WTC11 (cell line): ENCODE data around the gene WLS. TPM values are rescaled to one million over a fixed set of nuclear protein-coding genes. Genes with fewer than 3 reads are reported as not detected.

Experiments
- ATAC-seq: fragments of 200-7000 bp; cut with Tn5 transposase; 2 replicates; pipeline ENCODE4 v1.10.0; 2021; ENCODE audit warnings: mild to moderate bottlenecking, moderate library complexity
- CTCF ChIA-PET: fragments of 300-600 bp; sonication (Branson Sonifier 250); formaldehyde crosslinking; loops from one replicate; lab custom pipeline; 2021; ENCODE audit warnings: antibody characterized with exemption; lab: Charles Lee
- POLR2A ChIA-PET: fragments of 350-600 bp; sonication (Branson Sonifier 250); formaldehyde crosslinking; loops from one replicate; lab custom pipeline; 2021; ENCODE audit warnings: antibody characterized with exemption; lab: Charles Lee
- DNase-seq: peaks from one replicate; pipeline ENCODE4 v3.0.0; 2021; ENCODE audit warnings: low spot score
- H3K27ac Mint-ChIP-seq: 2 replicates; pipeline ENCODE4 v1.8.0; 2021; ENCODE audit warnings: mixed read lengths
- H3K27me3 Mint-ChIP-seq: 2 replicates; pipeline ENCODE4 v1.8.0; 2021; ENCODE audit warnings: low read depth, mild to moderate bottlenecking, moderate library complexity, mixed read lengths
- H3K36me3 Mint-ChIP-seq: 2 replicates; pipeline ENCODE4 v1.8.0; 2021; ENCODE audit warnings: mixed read lengths
- H3K4me1 Mint-ChIP-seq: 2 replicates; pipeline ENCODE4 v1.8.0; 2022; ENCODE audit warnings: mixed read lengths
- H3K4me3 Mint-ChIP-seq: 2 replicates; pipeline ENCODE4 v1.8.0; 2021; ENCODE audit warnings: mild to moderate bottlenecking, moderate library complexity, mixed read lengths
- H3K9me3 Mint-ChIP-seq: 2 replicates; pipeline ENCODE4 v1.8.0; 2021; ENCODE audit warnings: mixed read lengths
- CBFB ChIP-seq: sonication (generic); formaldehyde crosslinking; IDR thresholded peaks from 2 replicates; pipeline ENCODE4 v1.8.1; 2022; ENCODE audit warnings: mild to moderate bottlenecking, low read depth, missing genetic modification reagents
- EMX1 ChIP-seq: fragments of 250-450 bp; sonication (Bioruptor Pico); IDR thresholded peaks from 2 replicates; pipeline ENCODE4 v1.8.0; 2021; ENCODE audit warnings: mild to moderate bottlenecking
- FOXJ3 ChIP-seq: sonication (generic); formaldehyde crosslinking; IDR thresholded peaks from 2 replicates; pipeline ENCODE4 v1.9.0; 2021; ENCODE audit warnings: missing genetic modification reagents, mild to moderate bottlenecking, borderline replicate concordance
- GABPB1 ChIP-seq: sonication (generic); formaldehyde crosslinking; IDR thresholded peaks from 2 replicates; pipeline ENCODE4 v1.8.1; 2023; ENCODE audit warnings: mild to moderate bottlenecking, missing genetic modification reagents
- GTF2I ChIP-seq: fragments of 250-450 bp; sonication (Bioruptor Pico); conservative IDR thresholded peaks from 2 replicates; pipeline ENCODE4 v1.4.0; 2021; ENCODE audit warnings: mild to moderate bottlenecking
- JUN ChIP-seq: sonication (generic); formaldehyde crosslinking; IDR thresholded peaks from 2 replicates; pipeline ENCODE4 v1.8.0; 2023; ENCODE audit warnings: mild to moderate bottlenecking, missing genetic modification reagents
- MYBL2 ChIP-seq: sonication (generic); formaldehyde crosslinking; IDR thresholded peaks from 2 replicates; pipeline ENCODE4 v1.8.1; 2023; ENCODE audit warnings: mild to moderate bottlenecking, moderate library complexity, missing genetic modification reagents
- NFYB ChIP-seq: sonication (generic); formaldehyde crosslinking; conservative IDR thresholded peaks from 2 replicates; pipeline ENCODE4 v1.8.0; 2022; ENCODE audit warnings: low read depth, missing genetic modification reagents
- NR1H2 ChIP-seq: sonication (generic); formaldehyde crosslinking; IDR thresholded peaks from 2 replicates; pipeline ENCODE4 v1.9.0; 2021; ENCODE audit warnings: mild to moderate bottlenecking, moderate library complexity, missing genetic modification reagents
- NR2C2 ChIP-seq: sonication (generic); formaldehyde crosslinking; IDR thresholded peaks from 2 replicates; pipeline ENCODE4 v1.8.0; 2022; ENCODE audit warnings: mild to moderate bottlenecking, missing genetic modification reagents
- NR3C1 ChIP-seq: sonication (generic); formaldehyde crosslinking; conservative IDR thresholded peaks from 2 replicates; pipeline ENCODE4 v1.8.1; 2023; ENCODE audit warnings: low read depth, mild to moderate bottlenecking, missing genetic modification reagents
- RORB ChIP-seq: fragments of 250-450 bp; sonication (Bioruptor Pico); IDR thresholded peaks from 2 replicates; pipeline ENCODE4 v1.9.0; 2021; ENCODE audit warnings: mild to moderate bottlenecking
- TEAD1 ChIP-seq: sonication (generic); formaldehyde crosslinking; IDR thresholded peaks from 2 replicates; pipeline ENCODE4 v1.8.0; 2022; ENCODE audit warnings: mild to moderate bottlenecking, missing genetic modification reagents
- TEAD4 ChIP-seq: sonication (generic); formaldehyde crosslinking; IDR thresholded peaks from 2 replicates; pipeline ENCODE4 v1.8.0; 2022; ENCODE audit warnings: mild to moderate bottlenecking, missing genetic modification reagents
- TP53 ChIP-seq: sonication (generic); formaldehyde crosslinking; IDR thresholded peaks from 2 replicates; pipeline ENCODE4 v1.8.1; 2023; ENCODE audit warnings: mild to moderate bottlenecking, missing genetic modification reagents
- ZNF138 ChIP-seq: sonication (generic); formaldehyde crosslinking; conservative IDR thresholded peaks from 2 replicates; pipeline ENCODE4 v1.8.1; 2022; ENCODE audit warnings: mild to moderate bottlenecking, moderate library complexity, missing genetic modification reagents
- ZNF219 ChIP-seq: sonication (generic); formaldehyde crosslinking; IDR thresholded peaks from 2 replicates; pipeline ENCODE4 v1.8.0; 2023; ENCODE audit warnings: missing genetic modification reagents, mild to moderate bottlenecking, borderline replicate concordance
- total RNA-seq: library from RNA; stranded (reverse); gene quantifications from 3 replicates; pipeline ENCODE4 v1.2.3, GENCODE V29; 2021
- TF ChIP-seq, protein P1 (sequence below): sonication (generic); formaldehyde crosslinking; IDR thresholded peaks from 2 replicates; pipeline ENCODE4 v1.8.1; 2022; ENCODE audit warnings: low read depth, missing genetic modification reagents, borderline replicate concordance
- TF ChIP-seq, protein P2 (sequence below): sonication (generic); formaldehyde crosslinking; IDR thresholded peaks from 2 replicates; pipeline ENCODE4 v1.8.0; 2023; ENCODE audit warnings: missing genetic modification reagents, mild to moderate bottlenecking, borderline replicate concordance
- TF ChIP-seq, protein P3 (sequence below): sonication (generic); formaldehyde crosslinking; IDR thresholded peaks from 2 replicates; pipeline ENCODE4 v1.8.1; 2022; ENCODE audit warnings: mild to moderate bottlenecking, missing genetic modification reagents, moderate library complexity, borderline replicate concordance
- TF ChIP-seq, protein P4 (sequence below): sonication (generic); formaldehyde crosslinking; IDR thresholded peaks from 2 replicates; pipeline ENCODE4 v1.8.1; 2023; ENCODE audit warnings: mild to moderate bottlenecking, missing genetic modification reagents, moderate library complexity
- TF ChIP-seq, protein P5 (sequence below): sonication (generic); formaldehyde crosslinking; IDR thresholded peaks from 2 replicates; pipeline ENCODE4 v1.8.0; 2022; ENCODE audit warnings: mild to moderate bottlenecking, missing genetic modification reagents
- TF ChIP-seq, protein P6 (sequence below): fragments of 250-450 bp; sonication (Bioruptor Pico); IDR thresholded peaks from 2 replicates; pipeline ENCODE4 v2.1.2; 2022; ENCODE audit warnings: mild to moderate bottlenecking, moderate library complexity

WLS gene
- total RNA-seq, 1 experiment from 2014 or later, result 4.5 TPM

DNA sequence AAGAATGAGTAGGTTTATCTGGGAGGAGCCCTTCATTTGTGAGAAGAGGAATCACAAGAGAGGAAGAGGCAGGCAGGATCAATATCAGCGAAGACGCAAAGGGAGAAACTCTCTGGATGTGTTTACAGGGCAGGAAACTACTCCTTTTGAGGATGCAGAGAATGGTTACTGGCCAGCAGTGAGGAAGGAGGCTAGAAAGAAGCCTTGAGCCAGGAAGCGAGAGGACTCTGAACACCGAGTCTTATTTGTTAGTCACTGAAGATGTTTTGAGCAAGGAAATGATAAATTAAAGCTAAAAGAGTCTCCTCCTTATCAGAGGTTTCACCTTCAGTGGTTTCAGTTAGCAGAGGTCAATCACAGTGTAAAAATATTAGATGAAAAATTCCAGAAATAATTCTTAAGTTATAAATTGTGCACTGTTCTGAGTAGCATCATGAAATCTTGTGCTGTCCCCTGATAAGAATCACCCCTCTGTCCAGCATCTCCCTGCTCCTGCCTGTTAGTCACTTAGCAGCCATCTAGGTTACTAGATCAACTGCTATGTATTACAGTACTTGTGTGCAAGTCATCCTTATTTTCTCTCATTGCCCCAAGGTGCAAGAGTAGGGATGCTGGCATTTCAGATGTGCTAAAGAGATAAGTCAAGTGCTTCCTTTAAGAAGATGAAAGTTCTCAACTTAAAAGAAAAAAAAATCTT lies 43.5 kb downstream of the WLS start:
- ATAC-seq (no peak), DNase-seq (no peak)
- POLR2A ChIA-PET, result no interaction called here
- peaks cover 2% of the 10 kb centered on the region; the same call in 1 of the 2 replicates for H3K27me3 Mint-ChIP-seq
- no peak overlapping the region for H3K27ac Mint-ChIP-seq
- H3K36me3 Mint-ChIP-seq, result no peaks in the 10 kb centered on the region
- H3K9me3 Mint-ChIP-seq, result peaks cover 20% of the 10 kb centered on the region
- CTCF ChIA-PET, result no interaction called here
- H3K4me3 Mint-ChIP-seq, result no peak overlapping the region
- TF ChIP-seq NR2C2 (CRISPR knock-in tag) (no peak), JUN (CRISPR knock-in tag) (no peak), NR3C1 (CRISPR knock-in tag) (no peak), GTF2I (CRISPR knock-in tag) (no peak), GABPB1 (no peak)
- TF ChIP-seq, protein P1, sequence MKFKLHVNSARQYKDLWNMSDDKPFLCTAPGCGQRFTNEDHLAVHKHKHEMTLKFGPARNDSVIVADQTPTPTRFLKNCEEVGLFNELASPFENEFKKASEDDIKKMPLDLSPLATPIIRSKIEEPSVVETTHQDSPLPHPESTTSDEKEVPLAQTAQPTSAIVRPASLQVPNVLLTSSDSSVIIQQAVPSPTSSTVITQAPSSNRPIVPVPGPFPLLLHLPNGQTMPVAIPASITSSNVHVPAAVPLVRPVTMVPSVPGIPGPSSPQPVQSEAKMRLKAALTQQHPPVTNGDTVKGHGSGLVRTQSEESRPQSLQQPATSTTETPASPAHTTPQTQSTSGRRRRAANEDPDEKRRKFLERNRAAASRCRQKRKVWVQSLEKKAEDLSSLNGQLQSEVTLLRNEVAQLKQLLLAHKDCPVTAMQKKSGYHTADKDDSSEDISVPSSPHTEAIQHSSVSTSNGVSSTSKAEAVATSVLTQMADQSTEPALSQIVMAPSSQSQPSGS (CRISPR knock-in tag), result no peak
- TF ChIP-seq, protein P2, sequence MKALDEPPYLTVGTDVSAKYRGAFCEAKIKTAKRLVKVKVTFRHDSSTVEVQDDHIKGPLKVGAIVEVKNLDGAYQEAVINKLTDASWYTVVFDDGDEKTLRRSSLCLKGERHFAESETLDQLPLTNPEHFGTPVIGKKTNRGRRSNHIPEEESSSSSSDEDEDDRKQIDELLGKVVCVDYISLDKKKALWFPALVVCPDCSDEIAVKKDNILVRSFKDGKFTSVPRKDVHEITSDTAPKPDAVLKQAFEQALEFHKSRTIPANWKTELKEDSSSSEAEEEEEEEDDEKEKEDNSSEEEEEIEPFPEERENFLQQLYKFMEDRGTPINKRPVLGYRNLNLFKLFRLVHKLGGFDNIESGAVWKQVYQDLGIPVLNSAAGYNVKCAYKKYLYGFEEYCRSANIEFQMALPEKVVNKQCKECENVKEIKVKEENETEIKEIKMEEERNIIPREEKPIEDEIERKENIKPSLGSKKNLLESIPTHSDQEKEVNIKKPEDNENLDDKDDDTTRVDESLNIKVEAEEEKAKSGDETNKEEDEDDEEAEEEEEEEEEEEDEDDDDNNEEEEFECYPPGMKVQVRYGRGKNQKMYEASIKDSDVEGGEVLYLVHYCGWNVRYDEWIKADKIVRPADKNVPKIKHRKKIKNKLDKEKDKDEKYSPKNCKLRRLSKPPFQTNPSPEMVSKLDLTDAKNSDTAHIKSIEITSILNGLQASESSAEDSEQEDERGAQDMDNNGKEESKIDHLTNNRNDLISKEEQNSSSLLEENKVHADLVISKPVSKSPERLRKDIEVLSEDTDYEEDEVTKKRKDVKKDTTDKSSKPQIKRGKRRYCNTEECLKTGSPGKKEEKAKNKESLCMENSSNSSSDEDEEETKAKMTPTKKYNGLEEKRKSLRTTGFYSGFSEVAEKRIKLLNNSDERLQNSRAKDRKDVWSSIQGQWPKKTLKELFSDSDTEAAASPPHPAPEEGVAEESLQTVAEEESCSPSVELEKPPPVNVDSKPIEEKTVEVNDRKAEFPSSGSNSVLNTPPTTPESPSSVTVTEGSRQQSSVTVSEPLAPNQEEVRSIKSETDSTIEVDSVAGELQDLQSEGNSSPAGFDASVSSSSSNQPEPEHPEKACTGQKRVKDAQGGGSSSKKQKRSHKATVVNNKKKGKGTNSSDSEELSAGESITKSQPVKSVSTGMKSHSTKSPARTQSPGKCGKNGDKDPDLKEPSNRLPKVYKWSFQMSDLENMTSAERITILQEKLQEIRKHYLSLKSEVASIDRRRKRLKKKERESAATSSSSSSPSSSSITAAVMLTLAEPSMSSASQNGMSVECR, result no peak
- no peaks in the 10 kb centered on the region for H3K4me1 Mint-ChIP-seq

DNA sequence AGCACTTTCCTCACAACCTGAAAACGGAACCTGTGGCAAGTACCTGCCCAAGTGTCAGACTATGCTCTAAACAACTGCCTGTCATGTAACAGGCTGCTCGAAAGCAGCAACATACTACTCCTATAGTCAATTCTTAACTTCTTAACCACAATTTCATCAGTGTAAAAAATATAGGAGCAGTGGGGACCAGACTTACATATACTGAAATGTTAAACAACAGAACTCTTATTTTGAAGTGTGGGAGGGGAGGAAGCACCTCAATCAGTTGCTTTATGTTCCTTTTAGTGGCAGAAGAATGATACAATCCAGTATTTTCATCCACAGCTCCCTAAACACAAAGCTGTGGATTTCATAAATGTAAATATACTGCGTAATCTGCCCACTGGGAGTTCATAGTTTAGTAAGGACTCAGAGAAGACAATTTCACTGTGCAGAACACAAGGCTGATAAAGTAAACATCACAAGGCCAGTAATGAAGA lies 44.2 kb downstream of the WLS start:
- H3K9me3 Mint-ChIP-seq, result peaks cover 20% of the 10 kb centered on the region
- no peaks in the 10 kb centered on the region for H3K36me3 Mint-ChIP-seq
- ATAC-seq, result no peak
- peaks cover 2% of the 10 kb centered on the region; the same call in 1 of the 2 replicates for H3K27me3 Mint-ChIP-seq
- H3K4me3 Mint-ChIP-seq, result no peak overlapping the region
- no peak for TF ChIP-seq RORB (CRISPR knock-in tag)
- no peak for TF ChIP-seq CBFB (CRISPR knock-in tag)
- no peak for TF ChIP-seq GABPB1
- TF ChIP-seq, protein P3, sequence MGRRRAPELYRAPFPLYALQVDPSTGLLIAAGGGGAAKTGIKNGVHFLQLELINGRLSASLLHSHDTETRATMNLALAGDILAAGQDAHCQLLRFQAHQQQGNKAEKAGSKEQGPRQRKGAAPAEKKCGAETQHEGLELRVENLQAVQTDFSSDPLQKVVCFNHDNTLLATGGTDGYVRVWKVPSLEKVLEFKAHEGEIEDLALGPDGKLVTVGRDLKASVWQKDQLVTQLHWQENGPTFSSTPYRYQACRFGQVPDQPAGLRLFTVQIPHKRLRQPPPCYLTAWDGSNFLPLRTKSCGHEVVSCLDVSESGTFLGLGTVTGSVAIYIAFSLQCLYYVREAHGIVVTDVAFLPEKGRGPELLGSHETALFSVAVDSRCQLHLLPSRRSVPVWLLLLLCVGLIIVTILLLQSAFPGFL (CRISPR knock-in tag), result no peak
- no peak for TF ChIP-seq ZNF219
- no peak for TF ChIP-seq NR2C2 (CRISPR knock-in tag)
- no peak for TF ChIP-seq TEAD4 (CRISPR knock-in tag)
- no peak for TF ChIP-seq NFYB (CRISPR knock-in tag)
- no peak for TF ChIP-seq FOXJ3 (CRISPR knock-in tag)
- DNase-seq, result no peak
- POLR2A ChIA-PET, result no interaction called here
- no peak overlapping the region for H3K27ac Mint-ChIP-seq
- CTCF ChIA-PET, result no interaction called here
- H3K4me1 Mint-ChIP-seq, result no peaks in the 10 kb centered on the region

DNA sequence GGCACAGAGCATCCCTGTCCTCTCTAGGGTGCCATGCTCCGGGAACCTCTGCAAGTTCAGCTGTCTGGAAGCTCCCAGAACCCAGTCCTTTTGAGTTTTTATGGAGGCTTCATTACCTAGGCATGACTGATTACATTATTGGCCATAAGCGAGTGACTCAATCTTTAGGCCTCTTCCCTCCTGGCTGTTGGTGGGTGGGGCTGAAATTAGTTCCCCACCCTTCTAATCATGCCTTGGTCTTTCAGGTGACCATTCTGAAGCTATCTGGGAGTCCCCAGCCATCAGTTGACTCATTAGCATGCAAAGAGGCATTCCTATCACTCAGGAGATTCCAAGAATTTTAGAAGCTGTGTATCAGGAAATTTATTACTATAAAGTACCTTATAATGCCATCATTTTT lies 46.6 kb downstream of the WLS start:
- Mint-ChIP-seq H3K4me3 (no peak overlapping the region), H3K36me3 (no peaks in the 10 kb centered on the region), H3K27ac (no peak overlapping the region), H3K9me3 (peaks cover 20% of the 10 kb centered on the region), H3K4me1 (no peaks in the 10 kb centered on the region), H3K27me3 (peaks cover 2% of the 10 kb centered on the region; the same call in 1 of the 2 replicates)
- ATAC-seq (no peak), DNase-seq (no peak)
- CTCF ChIA-PET, result no interaction called here
- POLR2A ChIA-PET, result no interaction called here
- TF ChIP-seq, protein P4, sequence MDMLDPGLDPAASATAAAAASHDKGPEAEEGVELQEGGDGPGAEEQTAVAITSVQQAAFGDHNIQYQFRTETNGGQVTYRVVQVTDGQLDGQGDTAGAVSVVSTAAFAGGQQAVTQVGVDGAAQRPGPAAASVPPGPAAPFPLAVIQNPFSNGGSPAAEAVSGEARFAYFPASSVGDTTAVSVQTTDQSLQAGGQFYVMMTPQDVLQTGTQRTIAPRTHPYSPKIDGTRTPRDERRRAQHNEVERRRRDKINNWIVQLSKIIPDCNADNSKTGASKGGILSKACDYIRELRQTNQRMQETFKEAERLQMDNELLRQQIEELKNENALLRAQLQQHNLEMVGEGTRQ (CRISPR knock-in tag), result no peak
- TF ChIP-seq TEAD1 (no peak), ZNF138 (CRISPR knock-in tag) (no peak), JUN (CRISPR knock-in tag) (no peak), NR1H2 (CRISPR knock-in tag) (no peak), MYBL2 (no peak), TP53 (CRISPR knock-in tag) (no peak), EMX1 (no peak)
- TF ChIP-seq, protein P5, sequence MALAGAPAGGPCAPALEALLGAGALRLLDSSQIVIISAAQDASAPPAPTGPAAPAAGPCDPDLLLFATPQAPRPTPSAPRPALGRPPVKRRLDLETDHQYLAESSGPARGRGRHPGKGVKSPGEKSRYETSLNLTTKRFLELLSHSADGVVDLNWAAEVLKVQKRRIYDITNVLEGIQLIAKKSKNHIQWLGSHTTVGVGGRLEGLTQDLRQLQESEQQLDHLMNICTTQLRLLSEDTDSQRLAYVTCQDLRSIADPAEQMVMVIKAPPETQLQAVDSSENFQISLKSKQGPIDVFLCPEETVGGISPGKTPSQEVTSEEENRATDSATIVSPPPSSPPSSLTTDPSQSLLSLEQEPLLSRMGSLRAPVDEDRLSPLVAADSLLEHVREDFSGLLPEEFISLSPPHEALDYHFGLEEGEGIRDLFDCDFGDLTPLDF (CRISPR knock-in tag), result no peak
- TF ChIP-seq, protein P6, sequence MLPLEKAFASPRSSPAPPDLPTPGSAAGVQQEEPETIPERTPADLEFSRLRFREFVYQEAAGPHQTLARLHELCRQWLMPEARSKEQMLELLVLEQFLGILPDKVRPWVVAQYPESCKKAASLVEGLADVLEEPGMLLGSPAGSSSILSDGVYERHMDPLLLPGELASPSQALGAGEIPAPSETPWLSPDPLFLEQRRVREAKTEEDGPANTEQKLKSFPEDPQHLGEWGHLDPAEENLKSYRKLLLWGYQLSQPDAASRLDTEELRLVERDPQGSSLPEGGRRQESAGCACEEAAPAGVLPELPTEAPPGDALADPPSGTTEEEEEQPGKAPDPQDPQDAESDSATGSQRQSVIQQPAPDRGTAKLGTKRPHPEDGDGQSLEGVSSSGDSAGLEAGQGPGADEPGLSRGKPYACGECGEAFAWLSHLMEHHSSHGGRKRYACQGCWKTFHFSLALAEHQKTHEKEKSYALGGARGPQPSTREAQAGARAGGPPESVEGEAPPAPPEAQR (CRISPR knock-in tag), result no peak
